ENCODE measurements around the gene DLX2. TPM values are rescaled to one million over a fixed set of nuclear protein-coding genes. Genes with fewer than 3 reads are reported as not detected.

Gene DLX2
- polyA plus RNA-seq, 2 of the 4 experiments (the other 2 are of a cell fraction), result 0.04 to 0.19 TPM

DNA sequence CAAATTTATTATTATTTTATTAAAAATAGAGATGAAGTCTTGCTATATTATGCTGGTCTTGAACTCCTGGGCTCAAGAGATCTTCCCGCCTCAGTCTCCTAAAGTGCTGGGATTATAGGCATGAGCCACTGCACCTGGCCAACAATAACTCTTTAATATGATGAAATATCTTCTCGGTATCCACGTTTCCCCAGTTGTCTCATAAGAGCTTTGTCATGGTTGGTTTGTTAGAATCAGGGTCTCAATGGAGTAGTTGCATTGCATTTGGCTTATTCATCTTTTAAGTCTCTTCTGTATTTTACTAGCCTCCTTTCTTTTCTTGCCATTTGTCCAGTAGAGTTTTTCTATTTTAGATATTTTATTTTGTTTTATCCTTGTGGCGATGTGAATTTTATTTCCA lies 32.7 kb upstream of the DLX2 start:
- POLR2A ChIA-PET, result no interaction called here
- H3K27ac ChIP-seq, result no peak overlapping the region
- ATAC-seq (no peak), DNase-seq (ENCODE audit: low read depth in 1 of 2, low spot score in 1 of 2) (no peak), FAIRE-seq (no peak)
- no peak overlapping the region for H3K4me2 ChIP-seq
- CTCF ChIA-PET, result interaction anchor here (1.0 to 2.3 kb wide), 2 partner anchors 9 to 37 kb away, joined by 5 to 19 read pairs; no protein-coding TSS in a partner anchor
- H3K4me1 ChIP-seq, result no peaks in the 10 kb centered on the region
- H3K9me3 ChIP-seq, result no peaks in the 10 kb centered on the region
- 69% methylated on average over 4 of the region's 4 CpGs for WGBS (ENCODE audit: missing lambda C conversion rate)
- H3K4me3 ChIP-seq, result no peak overlapping the region
- TF ChIP-seq FOSB (CRISPR knock-in tag; IDR thresholded peaks at IDR 0.05) (no peak), ZC3H11A (IDR thresholded peaks at IDR 0.05) (no peak), BHLHE40 (IDR thresholded peaks at IDR 0.05; ENCODE audit: low read depth, low read length) (no peak), CBX8 (IDR thresholded peaks at IDR 0.05) (no peak), MYC (IDR thresholded peaks at IDR 0.05; ENCODE audit: borderline replicate concordance, low read length) (no peak), POLR2A (IDR thresholded peaks at IDR 0.05; ENCODE audit: low read length) (no peak), SMC3 (IDR thresholded peaks at IDR 0.05) (no peak), MAZ (IDR thresholded peaks at IDR 0.05; ENCODE audit: borderline replicate concordance, low read depth, low read length) (no peak), ZFP36 (IDR thresholded peaks at IDR 0.05; ENCODE audit: borderline replicate concordance, partially characterized antibody) (no peak), KDM5A (IDR thresholded peaks at IDR 0.05) (no peak), CBX2 (IDR thresholded peaks at IDR 0.05; ENCODE audit: borderline replicate concordance, low read depth) (no peak), TFCP2L1 (CRISPR knock-in tag; IDR thresholded peaks at IDR 0.05) (no peak), ZNF302 (CRISPR knock-in tag; IDR thresholded peaks at IDR 0.05) (no peak), HOXB5 (CRISPR knock-in tag; IDR thresholded peaks at IDR 0.05) (no peak)
- TF ChIP-seq, protein P1, sequence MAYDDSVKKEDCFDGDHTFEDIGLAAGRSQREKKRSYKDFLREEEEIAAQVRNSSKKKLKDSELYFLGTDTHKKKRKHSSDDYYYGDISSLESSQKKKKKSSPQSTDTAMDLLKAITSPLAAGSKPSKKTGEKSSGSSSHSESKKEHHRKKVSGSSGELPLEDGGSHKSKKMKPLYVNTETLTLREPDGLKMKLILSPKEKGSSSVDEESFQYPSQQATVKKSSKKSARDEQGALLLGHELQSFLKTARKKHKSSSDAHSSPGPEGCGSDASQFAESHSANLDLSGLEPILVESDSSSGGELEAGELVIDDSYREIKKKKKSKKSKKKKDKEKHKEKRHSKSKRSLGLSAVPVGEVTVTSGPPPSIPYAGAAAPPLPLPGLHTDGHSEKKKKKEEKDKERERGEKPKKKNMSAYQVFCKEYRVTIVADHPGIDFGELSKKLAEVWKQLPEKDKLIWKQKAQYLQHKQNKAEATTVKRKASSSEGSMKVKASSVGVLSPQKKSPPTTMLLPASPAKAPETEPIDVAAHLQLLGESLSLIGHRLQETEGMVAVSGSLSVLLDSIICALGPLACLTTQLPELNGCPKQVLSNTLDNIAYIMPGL (CRISPR knock-in tag; IDR thresholded peaks at IDR 0.05; ENCODE audit: borderline replicate concordance), result no peak
- TF ChIP-seq, protein P2, sequence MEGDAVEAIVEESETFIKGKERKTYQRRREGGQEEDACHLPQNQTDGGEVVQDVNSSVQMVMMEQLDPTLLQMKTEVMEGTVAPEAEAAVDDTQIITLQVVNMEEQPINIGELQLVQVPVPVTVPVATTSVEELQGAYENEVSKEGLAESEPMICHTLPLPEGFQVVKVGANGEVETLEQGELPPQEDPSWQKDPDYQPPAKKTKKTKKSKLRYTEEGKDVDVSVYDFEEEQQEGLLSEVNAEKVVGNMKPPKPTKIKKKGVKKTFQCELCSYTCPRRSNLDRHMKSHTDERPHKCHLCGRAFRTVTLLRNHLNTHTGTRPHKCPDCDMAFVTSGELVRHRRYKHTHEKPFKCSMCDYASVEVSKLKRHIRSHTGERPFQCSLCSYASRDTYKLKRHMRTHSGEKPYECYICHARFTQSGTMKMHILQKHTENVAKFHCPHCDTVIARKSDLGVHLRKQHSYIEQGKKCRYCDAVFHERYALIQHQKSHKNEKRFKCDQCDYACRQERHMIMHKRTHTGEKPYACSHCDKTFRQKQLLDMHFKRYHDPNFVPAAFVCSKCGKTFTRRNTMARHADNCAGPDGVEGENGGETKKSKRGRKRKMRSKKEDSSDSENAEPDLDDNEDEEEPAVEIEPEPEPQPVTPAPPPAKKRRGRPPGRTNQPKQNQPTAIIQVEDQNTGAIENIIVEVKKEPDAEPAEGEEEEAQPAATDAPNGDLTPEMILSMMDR (IDR thresholded peaks at IDR 0.05), result no peak

DNA sequence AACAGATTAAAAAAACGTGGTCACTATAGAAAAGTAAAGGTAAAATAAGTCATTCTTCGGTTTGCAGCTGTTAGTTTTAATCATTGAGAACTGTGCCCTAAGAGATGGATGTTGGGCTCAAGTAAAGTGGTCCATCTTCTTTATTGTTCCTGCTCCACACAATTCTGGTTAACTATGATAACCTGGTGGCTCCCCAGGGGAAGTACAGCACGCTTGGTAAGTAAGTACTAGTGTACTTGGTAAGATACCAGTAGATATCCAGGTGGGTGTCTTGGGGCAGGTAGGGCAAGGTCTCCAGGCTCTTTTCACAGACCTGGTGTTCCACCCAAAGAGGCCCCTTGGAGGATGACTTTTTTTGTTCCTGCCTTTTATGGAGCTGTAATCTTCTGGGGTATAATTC lies 31.6 kb upstream of the DLX2 start:
- Histone ChIP-seq H3K4me1 (no peaks in the 10 kb centered on the region), H3K4me3 (no peak overlapping the region), H3K27ac (no peak overlapping the region), H3K9me3 (no peaks in the 10 kb centered on the region; the same call in 2 of the 3 replicates), H3K4me2 (no peak overlapping the region)
- WGBS (ENCODE audit: missing lambda C conversion rate), result 16% methylated on average over 3 of the region's 3 CpGs
- ChIA-PET CTCF (interaction anchor here (0.6 to 1.3 kb wide), 2 partner anchors 9 to 417 kb away, joined by 3 to 5 read pairs; no protein-coding TSS in a partner anchor), POLR2A (no interaction called here)
- DNase-seq (ENCODE audit: low read depth in 1 of 2, low spot score in 1 of 2) (no peak), FAIRE-seq (no peak), ATAC-seq (peak; percentile 68 to 71; a peak in 4 of 6 replicates)
- TF ChIP-seq ZFP36 (IDR thresholded peaks at IDR 0.05; ENCODE audit: borderline replicate concordance, partially characterized antibody) (no peak), HOXA7 (CRISPR knock-in tag; IDR thresholded peaks at IDR 0.05) (no peak), RNF2 (IDR thresholded peaks at IDR 0.05; ENCODE audit: borderline replicate concordance, low read depth) (no peak), HEYL (CRISPR knock-in tag; IDR thresholded peaks at IDR 0.05) (no peak), CBX8 (IDR thresholded peaks at IDR 0.05) (no peak), MAFK (IDR thresholded peaks at IDR 0.05; ENCODE audit: partially characterized antibody) (no peak), CBX2 (IDR thresholded peaks at IDR 0.05; ENCODE audit: borderline replicate concordance, low read depth) (no peak), EHF (CRISPR knock-in tag; IDR thresholded peaks at IDR 0.05) (no peak), TP53 (CRISPR knock-in tag; IDR thresholded peaks at IDR 0.05) (no peak), GATA3 (IDR thresholded peaks at IDR 0.05; ENCODE audit: borderline replicate concordance) (no peak), JUN (IDR thresholded peaks at IDR 0.05) (no peak), PHF8 (IDR thresholded peaks at IDR 0.05; ENCODE audit: borderline replicate concordance, low read depth) (no peak), NPAS2 (CRISPR knock-in tag; IDR thresholded peaks at IDR 0.05; ENCODE audit: borderline replicate concordance) (no peak), FOXS1 (CRISPR knock-in tag; IDR thresholded peaks at IDR 0.05) (no peak), SREBF2 (IDR thresholded peaks at IDR 0.05) (no peak), TFCP2L1 (CRISPR knock-in tag; IDR thresholded peaks at IDR 0.05) (no peak), POLR2A (IDR thresholded peaks at IDR 0.05; ENCODE audit: low read length) (no peak)
- TF ChIP-seq, protein P2 (IDR thresholded peaks at IDR 0.05), result no peak
- TF ChIP-seq, protein P3, sequence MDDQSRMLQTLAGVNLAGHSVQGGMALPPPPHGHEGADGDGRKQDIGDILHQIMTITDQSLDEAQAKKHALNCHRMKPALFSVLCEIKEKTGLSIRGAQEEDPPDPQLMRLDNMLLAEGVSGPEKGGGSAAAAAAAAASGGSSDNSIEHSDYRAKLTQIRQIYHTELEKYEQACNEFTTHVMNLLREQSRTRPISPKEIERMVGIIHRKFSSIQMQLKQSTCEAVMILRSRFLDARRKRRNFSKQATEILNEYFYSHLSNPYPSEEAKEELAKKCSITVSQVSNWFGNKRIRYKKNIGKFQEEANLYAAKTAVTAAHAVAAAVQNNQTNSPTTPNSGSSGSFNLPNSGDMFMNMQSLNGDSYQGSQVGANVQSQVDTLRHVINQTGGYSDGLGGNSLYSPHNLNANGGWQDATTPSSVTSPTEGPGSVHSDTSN (IDR thresholded peaks at IDR 0.05), result no peak
- TF ChIP-seq, protein P4, sequence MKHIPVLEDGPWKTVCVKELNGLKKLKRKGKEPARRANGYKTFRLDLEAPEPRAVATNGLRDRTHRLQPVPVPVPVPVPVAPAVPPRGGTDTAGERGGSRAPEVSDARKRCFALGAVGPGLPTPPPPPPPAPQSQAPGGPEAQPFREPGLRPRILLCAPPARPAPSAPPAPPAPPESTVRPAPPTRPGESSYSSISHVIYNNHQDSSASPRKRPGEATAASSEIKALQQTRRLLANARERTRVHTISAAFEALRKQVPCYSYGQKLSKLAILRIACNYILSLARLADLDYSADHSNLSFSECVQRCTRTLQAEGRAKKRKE (CRISPR knock-in tag; IDR thresholded peaks at IDR 0.05; ENCODE audit: low read depth), result no peak

Data from A549 (cell line).